GM19467 (cell line): ENCODE results near the gene PAGE4.

Source experiments
- ATAC-seq: cut with Tn5 transposase; IDR thresholded peaks from one replicate; pipeline ENCODE4 v1.9.1; 2021; ENCODE audit warnings: mild to moderate bottlenecking, moderate library complexity; ENCODE audit not compliant: unreplicated experiment

Gene PAGE4

DNA sequence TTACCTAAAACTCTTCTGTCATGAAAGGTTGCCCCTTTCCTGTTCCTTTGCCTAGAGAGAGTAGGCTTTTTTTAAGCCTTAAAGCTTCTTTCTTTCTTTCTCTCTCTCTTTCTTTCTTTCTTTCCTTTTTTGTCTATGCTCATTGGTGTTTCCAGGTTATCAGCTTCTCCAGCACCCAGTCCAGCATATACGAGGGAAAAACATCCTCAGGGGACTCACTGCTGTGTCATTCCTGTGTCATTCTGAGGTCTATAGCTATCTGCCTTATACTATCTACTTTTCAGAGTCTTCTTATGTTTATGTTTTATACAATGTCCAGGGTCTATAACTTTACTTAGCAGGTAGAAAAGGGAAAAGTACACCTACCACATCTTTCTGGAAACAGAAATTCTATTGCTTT lies 39.6 kb downstream of the PAGE4 start:
- ATAC-seq, result no peak

DNA sequence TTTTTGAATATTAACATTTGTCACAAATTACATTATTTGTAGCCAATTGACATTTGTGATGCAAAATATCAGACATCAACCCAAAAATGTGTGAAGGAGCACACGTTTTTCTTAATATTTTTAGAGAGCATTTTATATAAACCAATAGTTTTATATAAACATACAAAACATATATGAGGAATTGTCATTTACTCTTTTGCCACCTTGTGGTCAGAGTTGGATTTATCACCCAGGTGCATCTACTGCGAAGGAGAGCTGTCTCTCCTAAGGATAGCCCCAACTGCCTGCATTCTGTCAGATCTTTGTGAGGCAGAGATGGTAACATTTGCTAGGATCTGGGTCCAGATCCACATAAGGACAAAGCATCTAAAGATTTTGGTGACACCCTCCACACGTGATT lies 47.6 kb downstream of the PAGE4 start:
- ATAC-seq, result no peak

DNA sequence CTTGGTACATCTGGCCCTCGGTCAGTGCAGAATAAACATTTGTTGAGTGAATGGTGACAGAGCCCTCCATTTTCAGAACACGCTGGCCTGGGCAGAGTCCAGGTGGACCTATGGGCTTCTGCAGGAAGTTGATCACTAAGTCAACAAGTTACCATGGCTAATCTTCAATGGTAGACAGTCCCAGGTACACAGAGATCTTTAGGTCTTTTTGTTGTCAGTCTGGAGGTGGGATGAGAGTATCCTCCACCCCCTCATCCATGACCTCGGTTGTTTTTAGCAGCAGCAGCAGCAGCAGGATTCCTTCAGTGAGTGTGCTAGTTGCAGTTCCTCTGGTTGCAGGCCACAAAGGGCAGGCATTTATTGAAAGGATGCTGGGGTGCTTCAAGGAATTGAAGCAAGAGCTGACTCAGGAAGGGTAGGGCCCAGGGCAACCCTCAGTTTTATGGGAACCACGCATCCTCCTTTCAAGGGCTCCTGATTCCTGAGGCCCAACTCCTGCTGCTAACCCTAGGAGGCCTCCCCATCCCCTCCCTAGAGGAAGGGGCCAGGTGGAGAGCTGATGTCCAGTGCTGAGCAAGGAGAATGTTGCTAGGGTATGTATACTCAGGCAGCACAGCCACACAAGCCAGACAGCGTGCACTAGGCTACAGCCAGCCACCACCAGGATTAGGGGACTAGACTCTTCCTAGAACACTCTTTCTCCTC lies 48.4 kb downstream of the PAGE4 start:
- ATAC-seq, result no peak

DNA sequence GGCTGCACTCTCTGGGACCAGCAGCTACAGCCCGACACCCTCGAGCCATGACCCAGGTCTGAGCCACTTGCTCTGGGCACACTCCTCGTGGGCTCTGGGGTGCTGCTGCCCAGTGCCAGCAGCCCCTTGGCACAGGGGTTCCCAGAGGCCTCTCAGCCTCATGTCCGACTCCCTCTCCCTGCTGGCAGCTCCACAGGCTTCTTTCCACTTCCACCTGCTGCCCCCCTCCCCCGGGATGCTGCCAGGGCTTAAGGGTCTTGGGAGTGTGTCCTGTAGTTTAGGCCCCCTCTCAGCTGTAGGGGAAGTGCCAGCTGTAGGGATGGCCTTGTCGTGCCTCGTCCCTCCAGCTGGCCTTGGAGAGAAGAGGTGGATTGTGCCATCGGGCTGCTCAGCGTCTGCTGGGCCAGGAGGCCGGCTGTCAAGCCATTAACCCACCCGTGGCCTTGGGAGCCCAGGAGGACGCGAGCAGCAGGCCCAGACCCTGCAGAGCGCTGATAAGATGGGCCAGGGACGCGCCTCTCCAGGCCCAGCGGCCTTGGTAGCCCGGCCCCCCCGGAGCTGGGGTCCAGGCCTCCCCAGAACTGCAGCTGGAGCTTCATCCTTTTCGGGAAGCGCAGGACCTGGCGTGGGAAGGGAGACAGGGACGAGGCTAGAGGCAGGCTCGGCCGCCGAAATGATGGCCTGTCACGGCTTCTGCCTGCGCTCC lies 49.2 kb downstream of the PAGE4 start:
- no peak for ATAC-seq

DNA sequence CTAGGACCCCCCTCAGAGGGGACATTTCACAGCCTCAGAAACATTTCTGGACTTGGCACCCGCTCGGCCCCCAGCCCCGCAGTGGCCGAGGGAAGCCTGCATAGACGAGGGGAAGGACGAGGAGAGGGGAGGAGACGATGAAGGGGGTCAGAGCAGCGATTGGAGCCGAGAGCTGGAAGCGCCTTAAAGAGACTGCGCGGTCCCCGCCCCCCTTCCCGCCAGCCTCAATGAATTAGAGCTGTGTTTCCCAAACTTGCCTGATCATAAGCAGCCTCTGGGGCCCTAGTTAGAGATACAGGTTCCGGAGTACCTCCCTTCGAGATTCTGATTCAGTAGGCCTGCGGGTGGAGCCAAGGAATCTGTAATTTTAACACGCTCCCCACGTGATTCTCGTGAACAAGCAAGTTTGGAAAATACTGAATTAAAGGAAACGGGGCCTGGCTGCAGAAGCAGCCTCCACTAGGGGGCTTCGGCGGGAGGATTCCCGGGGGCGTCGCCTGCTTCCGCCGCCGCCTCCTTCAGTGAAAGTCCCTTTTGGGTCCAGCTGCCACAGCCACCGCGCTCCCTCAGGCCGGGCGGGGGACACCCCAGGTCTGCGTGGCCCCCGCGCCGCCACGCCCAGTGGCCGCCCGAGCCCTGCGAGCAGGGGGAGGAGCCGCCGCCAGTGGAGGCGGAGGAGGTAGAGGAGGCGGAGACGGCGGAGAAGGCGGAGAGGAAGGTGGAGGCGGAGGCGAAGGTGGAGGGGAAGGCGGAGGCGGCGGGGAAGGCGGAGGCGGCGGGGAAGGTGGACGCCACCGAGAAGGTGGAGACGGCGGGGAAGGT lies 49.9 kb downstream of the PAGE4 start, which contains the start of gene USP27X:
Gene USP27X (plus strand): TSS at position 651 of the 822 bp plus-strand sequence. CDS start 824 bp downstream, outside the sequence.
- ATAC-seq, result peak; percentile 91

DNA sequence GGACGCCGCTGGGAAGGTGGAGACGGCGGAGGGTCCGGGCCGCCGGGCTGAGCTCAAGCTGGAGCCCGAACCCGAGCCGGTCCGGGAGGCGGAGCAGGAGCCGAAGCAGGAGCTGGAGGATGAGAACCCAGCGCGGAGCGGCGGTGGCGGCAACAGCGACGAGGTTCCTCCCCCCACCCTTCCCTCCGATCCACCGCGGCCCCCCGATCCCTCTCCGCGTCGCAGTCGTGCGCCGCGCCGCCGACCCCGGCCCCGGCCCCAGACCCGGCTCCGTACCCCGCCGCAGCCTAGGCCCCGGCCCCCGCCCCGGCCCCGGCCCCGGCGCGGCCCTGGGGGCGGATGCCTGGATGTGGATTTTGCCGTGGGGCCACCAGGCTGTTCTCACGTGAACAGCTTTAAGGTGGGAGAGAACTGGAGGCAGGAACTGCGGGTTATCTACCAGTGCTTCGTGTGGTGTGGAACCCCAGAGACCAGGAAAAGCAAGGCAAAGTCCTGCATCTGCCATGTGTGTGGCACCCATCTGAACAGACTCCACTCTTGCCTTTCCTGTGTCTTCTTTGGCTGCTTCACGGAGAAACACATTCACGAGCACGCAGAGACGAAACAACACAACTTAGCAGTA lies 50.7 kb downstream of the PAGE4 start:
- ATAC-seq, result no peak

DNA sequence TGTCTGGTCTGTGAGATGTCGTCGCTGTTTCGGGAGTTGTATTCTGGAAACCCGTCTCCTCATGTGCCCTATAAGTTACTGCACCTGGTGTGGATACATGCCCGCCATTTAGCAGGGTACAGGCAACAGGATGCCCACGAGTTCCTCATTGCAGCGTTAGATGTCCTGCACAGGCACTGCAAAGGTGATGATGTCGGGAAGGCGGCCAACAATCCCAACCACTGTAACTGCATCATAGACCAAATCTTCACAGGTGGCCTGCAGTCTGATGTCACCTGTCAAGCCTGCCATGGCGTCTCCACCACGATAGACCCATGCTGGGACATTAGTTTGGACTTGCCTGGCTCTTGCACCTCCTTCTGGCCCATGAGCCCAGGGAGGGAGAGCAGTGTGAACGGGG lies 51.6 kb downstream of the PAGE4 start:
- ATAC-seq, result no peak
